ENCODE data around the gene DOK5.

DNA sequence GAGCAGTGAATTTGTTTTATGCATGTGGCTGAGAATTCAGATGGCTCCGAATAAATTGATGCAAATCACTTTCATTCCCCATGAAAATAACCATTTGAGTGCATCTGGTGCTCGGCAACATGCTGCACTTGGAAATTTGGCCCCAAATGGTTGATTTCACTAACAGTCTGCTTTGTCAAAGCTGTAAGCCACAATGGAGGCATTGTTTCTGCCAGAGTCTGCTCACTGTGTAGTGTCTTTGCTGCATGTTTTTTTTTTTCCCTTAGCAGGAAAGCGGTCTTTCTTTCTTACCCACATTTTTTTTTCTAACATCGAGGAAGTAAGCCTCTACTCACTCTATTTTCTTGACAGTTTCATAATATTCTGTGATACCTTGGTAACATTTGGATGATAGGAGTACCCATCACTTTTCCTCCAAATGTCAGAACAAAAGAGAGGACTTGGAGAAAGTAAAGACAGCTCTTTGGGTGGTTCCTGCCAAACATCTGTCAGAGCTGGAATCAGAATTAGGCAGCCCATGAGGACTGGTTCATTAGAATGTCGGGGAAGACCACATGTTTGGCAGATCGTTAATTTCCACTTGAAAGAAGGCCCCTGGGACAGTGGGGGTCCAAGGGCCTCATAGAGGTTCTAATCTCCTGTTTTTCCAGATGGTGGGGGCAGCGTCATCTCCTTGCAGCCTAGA lies 149.5 kb downstream of the DOK5 start:
- TF ChIP-seq, protein P1, sequence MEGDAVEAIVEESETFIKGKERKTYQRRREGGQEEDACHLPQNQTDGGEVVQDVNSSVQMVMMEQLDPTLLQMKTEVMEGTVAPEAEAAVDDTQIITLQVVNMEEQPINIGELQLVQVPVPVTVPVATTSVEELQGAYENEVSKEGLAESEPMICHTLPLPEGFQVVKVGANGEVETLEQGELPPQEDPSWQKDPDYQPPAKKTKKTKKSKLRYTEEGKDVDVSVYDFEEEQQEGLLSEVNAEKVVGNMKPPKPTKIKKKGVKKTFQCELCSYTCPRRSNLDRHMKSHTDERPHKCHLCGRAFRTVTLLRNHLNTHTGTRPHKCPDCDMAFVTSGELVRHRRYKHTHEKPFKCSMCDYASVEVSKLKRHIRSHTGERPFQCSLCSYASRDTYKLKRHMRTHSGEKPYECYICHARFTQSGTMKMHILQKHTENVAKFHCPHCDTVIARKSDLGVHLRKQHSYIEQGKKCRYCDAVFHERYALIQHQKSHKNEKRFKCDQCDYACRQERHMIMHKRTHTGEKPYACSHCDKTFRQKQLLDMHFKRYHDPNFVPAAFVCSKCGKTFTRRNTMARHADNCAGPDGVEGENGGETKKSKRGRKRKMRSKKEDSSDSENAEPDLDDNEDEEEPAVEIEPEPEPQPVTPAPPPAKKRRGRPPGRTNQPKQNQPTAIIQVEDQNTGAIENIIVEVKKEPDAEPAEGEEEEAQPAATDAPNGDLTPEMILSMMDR (conservative IDR thresholded peaks at IDR 0.05; ENCODE audit: low read length): no peak
- no peak for TF ChIP-seq EZH2phosphoT487 (IDR thresholded peaks at IDR 0.05; ENCODE audit: borderline replicate concordance)

Data from Loucy (cell line).